ENCODE data around the gene UGGT1.

DNA sequence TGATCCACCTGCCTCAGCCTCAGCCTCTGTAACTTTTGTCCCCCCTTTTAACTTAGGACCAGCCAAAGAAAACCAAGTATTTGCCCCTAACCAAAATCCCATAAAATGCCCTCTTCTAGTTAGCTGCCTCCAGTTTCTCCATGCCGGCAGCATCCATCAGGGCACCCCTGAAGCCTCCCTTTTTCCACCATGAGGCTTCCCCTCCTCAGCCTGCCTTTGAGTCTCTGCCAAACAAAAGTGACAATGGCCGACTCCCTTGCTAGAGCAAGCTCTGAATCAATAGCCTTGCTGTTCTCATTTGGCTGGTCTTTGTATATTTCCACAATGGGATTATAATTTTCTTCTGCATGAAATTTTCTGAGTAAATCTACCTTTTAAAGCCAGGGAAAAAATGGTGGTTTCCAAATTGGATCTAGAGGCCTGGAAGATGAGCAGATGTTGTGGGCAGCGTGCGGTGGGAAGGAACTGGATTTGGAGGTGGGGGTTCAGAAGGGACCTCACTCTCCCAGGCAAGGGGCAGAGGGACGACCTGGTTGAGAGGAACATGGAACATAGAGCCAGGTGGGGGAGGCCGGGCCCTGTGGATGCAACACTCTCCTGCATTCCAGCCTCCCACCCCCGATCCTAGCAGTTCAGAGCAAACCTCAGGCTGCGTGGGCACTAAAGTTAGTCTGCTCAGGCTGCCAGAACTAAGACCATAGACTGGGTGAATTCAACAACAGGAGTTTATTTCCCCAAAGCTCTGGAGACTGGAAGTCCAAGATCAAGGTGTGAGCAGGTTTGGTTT is 147.1 kb downstream of the UGGT1 start:
- TF ChIP-seq, protein P1, sequence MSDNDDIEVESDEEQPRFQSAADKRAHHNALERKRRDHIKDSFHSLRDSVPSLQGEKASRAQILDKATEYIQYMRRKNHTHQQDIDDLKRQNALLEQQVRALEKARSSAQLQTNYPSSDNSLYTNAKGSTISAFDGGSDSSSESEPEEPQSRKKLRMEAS (IDR thresholded peaks at IDR 0.05; ENCODE audit: insufficient read depth, insufficient read length), result no peak
- no peak for TF ChIP-seq MYC (IDR thresholded peaks at IDR 0.05; ENCODE audit: low read depth, low read length)
- TF ChIP-seq, protein P2, sequence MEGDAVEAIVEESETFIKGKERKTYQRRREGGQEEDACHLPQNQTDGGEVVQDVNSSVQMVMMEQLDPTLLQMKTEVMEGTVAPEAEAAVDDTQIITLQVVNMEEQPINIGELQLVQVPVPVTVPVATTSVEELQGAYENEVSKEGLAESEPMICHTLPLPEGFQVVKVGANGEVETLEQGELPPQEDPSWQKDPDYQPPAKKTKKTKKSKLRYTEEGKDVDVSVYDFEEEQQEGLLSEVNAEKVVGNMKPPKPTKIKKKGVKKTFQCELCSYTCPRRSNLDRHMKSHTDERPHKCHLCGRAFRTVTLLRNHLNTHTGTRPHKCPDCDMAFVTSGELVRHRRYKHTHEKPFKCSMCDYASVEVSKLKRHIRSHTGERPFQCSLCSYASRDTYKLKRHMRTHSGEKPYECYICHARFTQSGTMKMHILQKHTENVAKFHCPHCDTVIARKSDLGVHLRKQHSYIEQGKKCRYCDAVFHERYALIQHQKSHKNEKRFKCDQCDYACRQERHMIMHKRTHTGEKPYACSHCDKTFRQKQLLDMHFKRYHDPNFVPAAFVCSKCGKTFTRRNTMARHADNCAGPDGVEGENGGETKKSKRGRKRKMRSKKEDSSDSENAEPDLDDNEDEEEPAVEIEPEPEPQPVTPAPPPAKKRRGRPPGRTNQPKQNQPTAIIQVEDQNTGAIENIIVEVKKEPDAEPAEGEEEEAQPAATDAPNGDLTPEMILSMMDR (IDR thresholded peaks at IDR 0.05; ENCODE audit: extremely low read depth in 1 of 2, insufficient read depth in 1 of 2, low read depth in 1 of 2, low read length in 2 of 2), result no peak
- TF ChIP-seq POLR2A (IDR thresholded peaks at IDR 0.05; ENCODE audit: low read depth, low read length), result no peak
- no peak for TF ChIP-seq GATA2 (IDR thresholded peaks at IDR 0.05; ENCODE audit: insufficient read depth, insufficient read length, low read depth, low read length)
- no peak for TF ChIP-seq EZH2 (IDR thresholded peaks at IDR 0.05; ENCODE audit: borderline replicate concordance, low read depth, low read length, severe bottlenecking)
- TF ChIP-seq JUN (IDR thresholded peaks at IDR 0.05; ENCODE audit: borderline replicate concordance, insufficient read depth, insufficient read length, low read depth), result no peak
- no peak for TF ChIP-seq POLR2AphosphoS5 (IDR thresholded peaks at IDR 0.05; ENCODE audit: insufficient read depth, low read depth, low read length)
- TF ChIP-seq FOS (IDR thresholded peaks at IDR 0.05; ENCODE audit: borderline replicate concordance, insufficient read depth, low read length), result no peak

Data from endothelial cell of umbilical vein (primary cell).